Loucy (cell line): Measurements from ENCODE around the gene OGFR.

Experiments used
- H2AFZ ChIP-seq: fragments of 200-600 bp; sonication (generic); 2 replicates; pipeline ENCODE4 v1.6.0; 2016; ENCODE audit warnings: antibody characterized with exemption, mild to moderate bottlenecking, low read length, moderate library complexity
- H3F3A ChIP-seq: fragments of 200-600 bp; 2 replicates; pipeline ENCODE4 v1.6.0; 2016; ENCODE audit warnings: antibody characterized with exemption, low read depth, mild to moderate bottlenecking
- H3K27me3 ChIP-seq: fragments of 200-600 bp; sonication (generic); 2 replicates; pipeline ENCODE4 v1.6.1; 2014; ENCODE audit warnings: low read length, mild to moderate bottlenecking; ENCODE audit not compliant: insufficient read depth, poor library complexity, severe bottlenecking
- H3K36me3 ChIP-seq: fragments of 200-600 bp; sonication (generic); 2 replicates; pipeline ENCODE4 v1.6.1; 2016; ENCODE audit warnings: low read length; ENCODE audit not compliant: insufficient read depth
- H3K4me1 ChIP-seq: fragments of 200-600 bp; sonication (generic); 2 replicates; pipeline ENCODE4 v1.5.1; 2014; ENCODE audit warnings: low read length, mild to moderate bottlenecking; ENCODE audit not compliant: insufficient read depth, poor library complexity, severe bottlenecking
- H3K4me2 ChIP-seq: fragments of 200-600 bp; sonication (generic); 2 replicates; pipeline ENCODE4 v1.6.0; 2014; ENCODE audit warnings: antibody characterized with exemption, low read length, low read depth, mild to moderate bottlenecking; ENCODE audit not compliant: poor library complexity, severe bottlenecking
- H3K4me3 ChIP-seq: fragments of 200-600 bp; sonication (generic); 2 replicates; pipeline ENCODE4 v1.5.1; 2014; ENCODE audit warnings: low read length, mild to moderate bottlenecking, mixed read lengths; ENCODE audit not compliant: poor library complexity, severe bottlenecking
- H3K79me2 ChIP-seq: fragments of 200-600 bp; sonication (generic); 2 replicates; pipeline ENCODE4 v1.6.1; 2014; ENCODE audit warnings: low read length; ENCODE audit not compliant: insufficient read depth
- H3K9ac ChIP-seq: fragments of 200-600 bp; sonication (generic); 2 replicates; pipeline ENCODE4 v1.6.0; 2014; ENCODE audit warnings: mild to moderate bottlenecking, low read depth, low read length, moderate library complexity; ENCODE audit not compliant: poor library complexity, severe bottlenecking
- H3K9me2 ChIP-seq: fragments of 200-600 bp; sonication (generic); replicated peaks from 2 replicates; pipeline ENCODE4 v1.6.1; 2016; ENCODE audit warnings: low read depth, low read length, mixed read lengths
- H3K9me3 ChIP-seq: fragments of 200-600 bp; sonication (generic); 2 replicates; pipeline ENCODE4 v1.6.1; 2014; ENCODE audit warnings: mild to moderate bottlenecking, antibody characterized with exemption, low read length, low read depth; ENCODE audit not compliant: insufficient read depth
- H4K20me1 ChIP-seq: fragments of 200-600 bp; sonication (generic); 2 replicates; pipeline ENCODE4 v1.6.0; 2014; ENCODE audit warnings: antibody characterized with exemption, low read length, mild to moderate bottlenecking; ENCODE audit not compliant: insufficient read depth, poor library complexity, severe bottlenecking
- CTCF ChIP-seq: fragments of 200-600 bp; sonication (generic); conservative IDR thresholded peaks from 2 replicates; pipeline ENCODE4 v1.5.1; 2014; ENCODE audit warnings: mild to moderate bottlenecking, antibody characterized with exemption, low read length
- EZH2phosphoT487 ChIP-seq: fragments of 200-600 bp; IDR thresholded peaks from 2 replicates; pipeline ENCODE4 v1.6.1; 2018; ENCODE audit warnings: antibody characterized with exemption, mild to moderate bottlenecking, moderate library complexity, borderline replicate concordance

OGFR gene

GRCh38 chr20:62815066-62815991 lies 10.7 kb downstream of the OGFR start:
- no peaks in the 10 kb centered on the region for H4K20me1 ChIP-seq
- no peaks in the 10 kb centered on the region for H3K27me3 ChIP-seq
- no peak overlapping the region for H3K4me3 ChIP-seq
- no peak overlapping the region for H3K4me2 ChIP-seq
- H2AFZ ChIP-seq = no peak overlapping the region
- peaks cover 13% of the 10 kb centered on the region; the same call in 1 of the 2 replicates for H3K36me3 ChIP-seq
- no peaks in the 10 kb centered on the region for H3K9me3 ChIP-seq
- H3K9me2 ChIP-seq = no peaks in the 10 kb centered on the region
- no peaks in the 10 kb centered on the region for H3F3A ChIP-seq
- H3K4me1 ChIP-seq = no peaks in the 10 kb centered on the region
- H3K9ac ChIP-seq = no peak overlapping the region
- TF ChIP-seq EZH2phosphoT487 (no peak), CTCF (no peak)
- H3K79me2 ChIP-seq = no peaks in the 10 kb centered on the region

GRCh38 chr20:62816031-62816883 lies 11.6 kb downstream of the OGFR start:
- no peak overlapping the region for H3K9ac ChIP-seq
- H3K4me3 ChIP-seq = peak overlapping the region; percentile 40
- H3K36me3 ChIP-seq = peaks cover 7% of the 10 kb centered on the region; the same call in 1 of the 2 replicates
- H3K9me2 ChIP-seq = no peaks in the 10 kb centered on the region
- no peaks in the 10 kb centered on the region for H4K20me1 ChIP-seq
- H3K27me3 ChIP-seq = no peaks in the 10 kb centered on the region
- no peaks in the 10 kb centered on the region for H3F3A ChIP-seq
- peak overlapping the region; percentile 60; the same call in 1 of the 2 replicates for H2AFZ ChIP-seq
- no peak overlapping the region for H3K4me2 ChIP-seq
- no peaks in the 10 kb centered on the region for H3K79me2 ChIP-seq
- TF ChIP-seq CTCF (no peak), EZH2phosphoT487 (no peak)
- no peaks in the 10 kb centered on the region for H3K4me1 ChIP-seq
- no peaks in the 10 kb centered on the region for H3K9me3 ChIP-seq

GRCh38 chr20:62816884-62817873 lies 12.5 kb downstream of the OGFR start, which contains the start of gene COL9A3:
TSS of gene COL9A3 (plus strand) at chr20:62817050. CDS start at chr20:62817065, 15 bp downstream.
- Histone ChIP-seq H3K9me2 (no peaks in the 10 kb centered on the region), H3K4me1 (no peaks in the 10 kb centered on the region), H3K36me3 (peaks cover under 1% of the 10 kb centered on the region; the same call in 1 of the 2 replicates), H2AFZ (peak within 1 kb of the TSS; percentile 60; the same call in 1 of the 2 replicates), H3K4me2 (no peak within 1 kb of the TSS), H3K9ac (no peak within 1 kb of the TSS), H3K9me3 (no peaks in the 10 kb centered on the region), H3K4me3 (peak within 1 kb of the TSS; percentile 40), H3K27me3 (no peaks in the 10 kb centered on the region), H3K79me2 (no peaks in the 10 kb centered on the region), H3F3A (no peaks in the 10 kb centered on the region), H4K20me1 (no peaks in the 10 kb centered on the region)
- TF ChIP-seq EZH2phosphoT487 (no peak), CTCF (no peak)
